HEK293 (cell line): ENCODE measurements around the gene ALG12.

Experiments
- CTCF ChIP-seq: fragments of 450-650 bp; formaldehyde crosslinking; IDR thresholded peaks from 2 replicates; pipeline ENCODE4 v1.5.1; 2016; ENCODE audit warnings: missing biosample characterization, missing genetic modification characterization
- ZNF621 ChIP-seq: fragments of 450-650 bp; formaldehyde crosslinking; IDR thresholded peaks from 2 replicates; pipeline ENCODE4 v1.5.1; 2017; ENCODE audit warnings: missing biosample characterization, missing genetic modification characterization

DNA sequence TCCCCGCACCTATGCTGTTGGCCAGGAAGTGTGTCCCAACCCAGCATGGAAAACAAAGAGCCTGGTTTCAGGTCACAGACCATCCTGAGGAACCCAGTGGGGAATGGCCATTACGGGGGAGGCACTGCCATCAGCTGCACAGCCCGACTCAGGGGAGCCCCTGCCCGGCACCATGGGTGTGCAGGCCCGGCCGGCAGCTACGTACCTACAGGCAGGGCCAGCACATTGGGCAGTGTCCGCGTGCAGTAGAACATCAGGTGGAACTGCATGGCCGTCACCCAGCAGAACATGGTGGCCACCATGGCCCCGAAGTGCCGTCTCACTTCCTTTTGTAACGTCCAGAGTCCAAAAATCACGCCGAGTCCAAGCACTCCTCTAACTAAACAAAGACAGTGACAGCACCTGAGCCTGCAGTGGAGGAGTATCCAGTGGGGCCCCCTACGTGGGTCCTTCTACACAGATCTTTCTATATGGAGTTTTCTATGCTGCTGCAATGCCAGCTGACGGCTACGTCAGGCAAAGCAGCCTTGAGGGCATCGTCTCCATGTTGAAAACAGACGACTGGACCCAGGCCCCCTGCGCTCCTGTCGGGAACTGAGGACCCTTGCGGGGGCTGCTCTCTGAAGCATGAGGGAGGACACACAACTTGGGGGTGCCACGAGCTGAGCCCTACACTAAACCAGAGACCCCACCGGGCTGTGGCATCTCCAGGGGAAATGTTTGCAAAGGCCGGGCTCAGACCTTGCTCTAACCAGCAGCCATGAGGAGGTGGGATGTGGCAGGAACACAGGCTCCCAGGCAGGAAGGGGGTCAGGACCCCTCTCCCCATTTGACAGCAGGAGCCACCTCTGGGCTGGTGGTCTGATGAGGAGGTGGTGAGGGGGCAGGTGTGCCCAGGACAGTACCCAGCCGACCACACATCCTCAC lies 7.7 kb downstream of the ALG12 start:
- TF ChIP-seq CTCF (tag by site-specific recombination): no peak
- no peak for TF ChIP-seq ZNF621
